Measurements from ENCODE around the gene MTHFD2L. TPM values are rescaled to one million over a fixed set of nuclear protein-coding genes. Genes with fewer than 3 reads are reported as not detected.

Gene MTHFD2L
- total RNA-seq, 1 donor from 2014 or later = 9.5 TPM

GRCh38 chr4:74148205-74148604 is 9.7 kb upstream of the MTHFD2L start:
- no peak overlapping the region for H3K4me3 ChIP-seq (ENCODE audit: low read depth, low read length)
- no peaks in the 10 kb centered on the region for H3K27me3 ChIP-seq (ENCODE audit: control insufficient read depth, insufficient read depth, low read length)
- no peak for DNase-seq (ENCODE audit: low read depth)
- no peaks in the 10 kb centered on the region for H3K36me3 ChIP-seq (ENCODE audit: control insufficient read depth, insufficient read depth, low read length)
- TF ChIP-seq, protein P1, sequence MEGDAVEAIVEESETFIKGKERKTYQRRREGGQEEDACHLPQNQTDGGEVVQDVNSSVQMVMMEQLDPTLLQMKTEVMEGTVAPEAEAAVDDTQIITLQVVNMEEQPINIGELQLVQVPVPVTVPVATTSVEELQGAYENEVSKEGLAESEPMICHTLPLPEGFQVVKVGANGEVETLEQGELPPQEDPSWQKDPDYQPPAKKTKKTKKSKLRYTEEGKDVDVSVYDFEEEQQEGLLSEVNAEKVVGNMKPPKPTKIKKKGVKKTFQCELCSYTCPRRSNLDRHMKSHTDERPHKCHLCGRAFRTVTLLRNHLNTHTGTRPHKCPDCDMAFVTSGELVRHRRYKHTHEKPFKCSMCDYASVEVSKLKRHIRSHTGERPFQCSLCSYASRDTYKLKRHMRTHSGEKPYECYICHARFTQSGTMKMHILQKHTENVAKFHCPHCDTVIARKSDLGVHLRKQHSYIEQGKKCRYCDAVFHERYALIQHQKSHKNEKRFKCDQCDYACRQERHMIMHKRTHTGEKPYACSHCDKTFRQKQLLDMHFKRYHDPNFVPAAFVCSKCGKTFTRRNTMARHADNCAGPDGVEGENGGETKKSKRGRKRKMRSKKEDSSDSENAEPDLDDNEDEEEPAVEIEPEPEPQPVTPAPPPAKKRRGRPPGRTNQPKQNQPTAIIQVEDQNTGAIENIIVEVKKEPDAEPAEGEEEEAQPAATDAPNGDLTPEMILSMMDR (IDR thresholded peaks at IDR 0.05; ENCODE audit: insufficient read depth, low read length, poor library complexity, severe bottlenecking) = no peak

GRCh38 chr4:74152836-74153235 is 5.1 kb upstream of the MTHFD2L start:
- no peak for DNase-seq (ENCODE audit: low read depth)
- TF ChIP-seq, protein P1 (IDR thresholded peaks at IDR 0.05; ENCODE audit: insufficient read depth, low read length, poor library complexity, severe bottlenecking) = no peak
- H3K27me3 ChIP-seq (ENCODE audit: control insufficient read depth, insufficient read depth, low read length) = no peaks in the 10 kb centered on the region
- no peaks in the 10 kb centered on the region for H3K36me3 ChIP-seq (ENCODE audit: control insufficient read depth, insufficient read depth, low read length)
- H3K4me3 ChIP-seq (ENCODE audit: low read depth, low read length) = no peak overlapping the region

DNA sequence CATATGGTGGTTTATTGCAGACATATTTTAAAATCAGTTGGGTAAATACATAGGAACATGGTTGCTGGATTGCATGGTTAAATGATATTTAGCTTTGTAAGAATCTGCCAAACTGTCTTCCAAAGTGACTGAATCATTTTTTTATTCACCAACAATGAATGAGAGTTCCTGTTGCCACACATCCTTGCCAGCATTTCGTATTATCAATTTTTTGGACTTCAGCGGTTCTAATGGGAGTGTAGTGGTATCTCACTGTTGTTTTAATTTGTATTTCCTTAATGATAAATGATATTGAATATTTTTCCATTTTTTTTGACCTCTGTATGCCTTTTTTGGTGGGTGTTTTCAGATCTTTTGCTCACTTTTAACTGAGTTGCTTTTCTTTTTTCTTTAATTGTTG is 1.4 kb upstream of the MTHFD2L start:
- Histone ChIP-seq H3K27me3 (ENCODE audit: control insufficient read depth, insufficient read depth, low read length) (no peaks in the 10 kb centered on the region), H3K36me3 (ENCODE audit: control insufficient read depth, insufficient read depth, low read length) (peaks cover 2% of the 10 kb centered on the region), H3K4me3 (ENCODE audit: low read depth, low read length) (no peak overlapping the region)
- TF ChIP-seq, protein P1 (IDR thresholded peaks at IDR 0.05; ENCODE audit: insufficient read depth, low read length, poor library complexity, severe bottlenecking) = no peak
- DNase-seq (ENCODE audit: low read depth) = no peak

DNA sequence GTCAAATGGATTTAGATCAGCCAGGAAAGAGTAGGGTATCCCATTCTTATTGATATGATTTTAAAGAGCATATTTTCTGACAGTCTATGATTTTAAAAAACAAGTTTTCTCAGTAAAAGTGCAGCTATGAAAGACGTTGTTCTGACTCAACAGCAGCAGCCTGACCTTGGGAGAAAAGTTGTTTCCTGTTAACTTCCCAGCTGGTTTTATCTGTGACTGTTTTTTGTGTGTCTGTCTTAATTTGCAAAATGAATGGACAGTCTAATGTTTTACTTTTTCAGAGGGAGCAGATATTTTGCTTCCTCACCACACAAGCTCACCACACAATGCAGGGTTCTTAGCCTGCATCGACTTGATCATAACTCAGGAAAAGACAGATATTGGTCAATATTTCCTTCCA is 764 bp upstream of the MTHFD2L start:
- no peak for DNase-seq (ENCODE audit: low read depth)
- Histone ChIP-seq H3K4me3 (ENCODE audit: low read depth, low read length) (peak overlapping the region; percentile 73), H3K27me3 (ENCODE audit: control insufficient read depth, insufficient read depth, low read length) (no peaks in the 10 kb centered on the region), H3K36me3 (ENCODE audit: control insufficient read depth, insufficient read depth, low read length) (peaks cover 2% of the 10 kb centered on the region)
- TF ChIP-seq, protein P1 (IDR thresholded peaks at IDR 0.05; ENCODE audit: insufficient read depth, low read length, poor library complexity, severe bottlenecking) = no peak

GRCh38 chr4:74158466-74159142 is 686 bp downstream of the MTHFD2L start:
- Histone ChIP-seq H3K27me3 (ENCODE audit: control insufficient read depth, insufficient read depth, low read length) (no peaks in the 10 kb centered on the region), H3K4me3 (ENCODE audit: low read depth, low read length) (peak overlapping the region; percentile 73), H3K36me3 (ENCODE audit: control insufficient read depth, insufficient read depth, low read length) (peaks cover 2% of the 10 kb centered on the region)
- TF ChIP-seq, protein P1 (IDR thresholded peaks at IDR 0.05; ENCODE audit: insufficient read depth, low read length, poor library complexity, severe bottlenecking) = no peak
- no peak for DNase-seq (ENCODE audit: low read depth)

- no peaks in the 10 kb centered on the region for H3K27me3 ChIP-seq (ENCODE audit: control insufficient read depth, insufficient read depth, low read length)
- TF ChIP-seq, protein P1 (IDR thresholded peaks at IDR 0.05; ENCODE audit: insufficient read depth, low read length, poor library complexity, severe bottlenecking) = no peak
- peak overlapping the region; percentile 73 for H3K4me3 ChIP-seq (ENCODE audit: low read depth, low read length)
- H3K36me3 ChIP-seq (ENCODE audit: control insufficient read depth, insufficient read depth, low read length) = peaks cover 2% of the 10 kb centered on the region
- DNase-seq (ENCODE audit: low read depth) = no peak
These were observed 1.3 kb downstream of the MTHFD2L start for GRCh38 chr4:74159143-74159709.

Data from kidney epithelial cell (primary cell).